ENCODE measurements around the gene ROS1.
"Not testable (repeated sequence)": the region's sequence is repeated elsewhere in the genome, so short reads cannot be mapped to it uniquely, and the experiment has no call there.

Gene ROS1

GRCh38 chr6:117375446-117375845 lies 50.3 kb downstream of the ROS1 start:
- no peak for DNase-seq

GRCh38 chr6:117373211-117373813 lies 52.4 kb downstream of the ROS1 start:
- no peak for DNase-seq

GRCh38 chr6:117372289-117372688 lies 53.5 kb downstream of the ROS1 start:
- not testable (repeated sequence) for DNase-seq

GRCh38 chr6:117371492-117371891 lies 54.2 kb downstream of the ROS1 start:
- DNase-seq = no peak

GRCh38 chr6:117359581-117359980 lies 66.2 kb downstream of the ROS1 start:
- DNase-seq = no peak

GRCh38 chr6:117354671-117355070 lies 71.1 kb downstream of the ROS1 start:
- no peak for DNase-seq

GRCh38 chr6:117352466-117353081 lies 73.2 kb downstream of the ROS1 start:
- DNase-seq = no peak

GRCh38 chr6:117351521-117351920 lies 74.2 kb downstream of the ROS1 start:
- DNase-seq = no peak

- DNase-seq = no peak
Measured at GRCh38 chr6:117346142-117346930, 79.4 kb downstream of the ROS1 start.

GRCh38 chr6:117345292-117345610 lies 80.5 kb downstream of the ROS1 start:
- DNase-seq = no peak

GRCh38 chr6:117344444-117345291 lies 81.1 kb downstream of the ROS1 start:
- no peak for DNase-seq

- DNase-seq = no peak
Measured at GRCh38 chr6:117338567-117338966, 87.2 kb downstream of the ROS1 start.

GRCh38 chr6:117329926-117330325 lies 95.8 kb downstream of the ROS1 start:
- no peak for DNase-seq

GRCh38 chr6:117328500-117328899 lies 97.2 kb downstream of the ROS1 start:
- no peak for DNase-seq

GRCh38 chr6:117328005-117328389 lies 97.7 kb downstream of the ROS1 start:
- DNase-seq = no peak

- DNase-seq = no peak
Measured at GRCh38 chr6:117327149-117328004, 98.4 kb downstream of the ROS1 start.

GRCh38 chr6:117326396-117326795 lies 99.3 kb downstream of the ROS1 start:
- no peak for DNase-seq

GRCh38 chr6:117317261-117317660 lies 108.5 kb downstream of the ROS1 start:
- no peak for DNase-seq

- DNase-seq = no peak
Measured at GRCh38 chr6:117311726-117312125, 114.0 kb downstream of the ROS1 start.

GRCh38 chr6:117311310-117311709 lies 114.4 kb downstream of the ROS1 start:
- DNase-seq = no peak

GRCh38 chr6:117309611-117310010 lies 116.1 kb downstream of the ROS1 start:
- no peak for DNase-seq

- DNase-seq = no peak
Measured at GRCh38 chr6:117309069-117309468, 116.7 kb downstream of the ROS1 start.
